GM03348 (cell line): ENCODE results near the gene TPCN1.

Experiments
- DNase-seq: peaks from one replicate; pipeline ENCODE4 v3.0.0; 2012; ENCODE audit warnings: low spot score

The TPCN1 gene

GRCh38 chr12:113221181-113221996 is at the start of gene TPCN1:
Gene TPCN1 (plus strand): TSS chr12:113221464. CDS start chr12:113226853, 5,389 bp downstream.
- DNase-seq: peak; percentile 98

- DNase-seq: no peak
Observed at GRCh38 chr12:113171543-113171942, 49.7 kb upstream of the TPCN1 start.

- no peak for DNase-seq
Observed at GRCh38 chr12:113172185-113172584, 49.1 kb upstream of the TPCN1 start.

- no peak for DNase-seq
Observed at GRCh38 chr12:113173081-113173698, 48.1 kb upstream of the TPCN1 start.

GRCh38 chr12:113174461-113175384 is 46.5 kb upstream of the TPCN1 start:
- peak; percentile 91 for DNase-seq

- DNase-seq: no peak
Observed at GRCh38 chr12:113179023-113179422, 42.2 kb upstream of the TPCN1 start.

GRCh38 chr12:113180333-113180732 is 40.9 kb upstream of the TPCN1 start:
- no peak for DNase-seq

GRCh38 chr12:113181975-113182374 is 39.3 kb upstream of the TPCN1 start:
- DNase-seq: no peak

DNA sequence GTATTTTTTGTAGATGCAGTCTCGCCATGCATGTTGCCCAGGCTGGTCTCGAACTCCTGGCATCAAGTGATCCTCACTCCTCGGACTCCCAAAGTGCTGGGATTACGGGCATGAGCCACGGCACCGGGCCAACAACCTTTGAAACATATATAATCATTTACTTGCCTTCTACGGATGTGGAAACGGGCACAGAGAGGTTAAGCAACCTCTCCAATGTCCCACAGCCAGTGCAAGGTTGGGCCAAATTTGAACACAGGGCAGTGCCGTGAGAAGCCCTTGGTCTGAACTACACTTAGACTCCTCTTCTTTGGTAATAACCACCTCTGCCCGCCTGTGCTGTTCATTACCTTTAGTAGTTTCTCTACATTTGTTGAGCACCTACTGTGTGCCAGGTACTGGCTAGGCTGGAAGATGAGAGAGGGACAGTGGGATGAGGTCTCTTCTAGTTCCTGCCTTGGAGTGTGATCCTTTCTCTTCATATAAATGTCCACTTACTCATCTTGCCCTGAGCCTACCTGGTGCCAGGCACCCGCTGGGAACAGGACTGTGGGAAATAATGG is 38.2 kb upstream of the TPCN1 start:
- no peak for DNase-seq

- no peak for DNase-seq
Observed at GRCh38 chr12:113184098-113184899, 37.0 kb upstream of the TPCN1 start.

DNA sequence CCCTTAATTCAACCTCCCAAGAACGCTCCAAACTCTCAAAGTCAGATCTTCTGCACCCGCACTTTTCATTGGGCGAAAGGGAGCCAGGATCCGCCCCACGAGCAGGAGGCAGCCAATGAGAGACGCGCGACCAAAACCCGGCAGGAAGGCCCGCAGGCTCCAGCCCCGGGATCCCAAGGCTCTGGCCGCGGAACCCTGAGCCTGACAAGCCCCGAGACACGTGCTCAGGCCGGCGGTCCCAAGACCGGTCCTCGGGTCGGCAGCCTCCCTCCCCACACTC is 36.4 kb upstream of the TPCN1 start:
- peak; percentile 98 for DNase-seq

DNA sequence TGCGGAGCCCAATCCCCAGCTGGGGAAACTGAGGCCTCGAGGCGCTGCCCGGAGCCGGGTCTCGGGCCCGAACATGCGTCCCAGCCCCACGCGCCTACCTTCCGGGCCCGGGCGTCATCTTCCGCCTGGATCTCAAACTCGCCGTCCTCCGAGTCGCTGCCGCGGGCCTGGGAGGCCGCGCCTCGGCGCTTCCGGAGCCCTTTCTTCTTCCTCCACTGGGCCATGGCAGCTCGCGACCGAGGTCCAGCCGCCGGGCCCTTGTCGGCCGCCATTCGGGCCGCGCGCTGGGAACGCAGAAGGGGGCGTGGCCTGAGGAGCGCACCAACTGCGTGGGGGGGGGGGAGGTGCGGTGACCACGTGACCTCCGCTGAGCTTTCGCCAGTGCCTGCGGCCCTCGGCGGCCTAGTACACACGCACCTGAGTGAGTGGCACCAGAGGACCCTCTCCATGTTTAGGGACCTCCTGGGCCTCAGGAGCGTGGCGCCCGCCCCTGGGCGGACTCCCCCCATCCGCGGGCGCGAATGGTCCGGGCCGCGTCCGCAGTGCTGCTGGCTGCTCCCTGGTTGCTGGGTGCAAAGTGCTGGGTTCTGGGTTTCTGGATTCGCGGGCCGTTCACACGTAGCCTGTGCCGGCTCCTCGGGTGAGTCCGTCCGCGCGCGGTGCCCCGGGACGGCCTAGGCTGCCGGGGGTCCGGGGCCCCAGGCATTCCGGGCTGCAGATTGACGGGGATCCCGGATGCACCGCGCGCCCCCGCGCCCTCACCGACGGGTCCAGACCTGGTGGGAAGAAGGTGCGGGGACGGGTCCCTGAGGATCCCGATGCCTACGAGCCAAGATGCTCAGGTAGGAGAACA is 35.9 kb upstream of the TPCN1 start, which contains the start of the genes DDX54 and RITA1:
TSS of gene DDX54 (minus strand) at position 299 of the 853 bp plus-strand sequence. CDS start at position 272, 27 bp downstream.
TSS of gene RITA1 (plus strand) at position 542 of the 853 bp plus-strand sequence. CDS start 1,026 bp downstream, outside the sequence.
- peak; percentile 92 for DNase-seq

- DNase-seq: no peak
Observed at GRCh38 chr12:113186033-113186365, 35.3 kb upstream of the TPCN1 start.

DNA sequence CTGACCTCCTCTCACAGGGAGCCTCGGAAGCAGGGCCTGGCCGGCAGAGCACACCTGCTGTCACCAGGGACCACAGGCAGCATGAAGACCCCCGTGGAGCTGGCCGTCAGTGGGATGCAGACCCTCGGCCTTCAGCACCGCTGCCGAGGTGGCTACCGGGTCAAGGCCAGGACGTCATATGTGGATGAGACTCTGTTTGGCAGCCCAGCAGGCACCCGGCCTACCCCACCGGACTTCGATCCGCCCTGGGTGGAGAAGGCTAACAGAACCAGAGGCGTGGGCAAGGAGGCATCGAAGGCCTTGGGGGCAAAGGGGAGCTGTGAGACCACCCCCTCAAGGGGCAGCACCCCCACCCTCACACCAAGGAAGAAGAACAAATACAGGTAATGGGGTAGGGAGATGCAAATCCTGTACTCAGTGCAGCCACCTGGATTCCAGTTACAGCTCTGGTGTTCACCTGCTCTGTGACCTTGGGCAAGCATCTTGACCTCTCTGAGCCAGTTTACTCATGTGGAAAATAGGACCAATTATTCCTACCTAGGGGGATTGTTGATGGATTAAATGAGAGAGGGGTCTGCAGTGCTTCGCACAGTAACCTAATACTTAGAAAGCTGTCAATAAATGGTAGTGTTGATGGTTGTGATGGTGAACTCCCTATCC is 34.5 kb upstream of the TPCN1 start:
- no peak for DNase-seq

DNA sequence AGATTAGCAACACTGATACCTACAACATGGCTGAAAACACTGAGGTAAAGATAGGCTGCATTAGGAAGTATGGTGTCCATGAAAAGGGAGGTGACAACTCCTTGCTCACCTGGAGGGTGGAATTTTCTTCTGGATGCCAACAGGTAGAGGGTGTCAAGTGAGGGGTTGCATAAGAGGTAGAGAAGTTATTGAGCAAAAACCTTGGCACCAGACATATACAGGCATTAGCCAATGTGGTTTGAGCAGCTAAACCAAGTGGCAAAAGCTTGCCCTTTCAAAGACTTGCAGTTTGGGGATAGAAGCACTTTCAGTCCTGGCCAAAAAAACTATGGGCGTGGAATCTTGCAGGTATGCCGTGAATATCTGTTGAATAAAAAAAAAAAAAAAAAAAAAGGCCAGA is 31.9 kb upstream of the TPCN1 start:
- DNase-seq: no peak

- DNase-seq: no peak
Observed at GRCh38 chr12:113190761-113191160, 30.5 kb upstream of the TPCN1 start.

DNA sequence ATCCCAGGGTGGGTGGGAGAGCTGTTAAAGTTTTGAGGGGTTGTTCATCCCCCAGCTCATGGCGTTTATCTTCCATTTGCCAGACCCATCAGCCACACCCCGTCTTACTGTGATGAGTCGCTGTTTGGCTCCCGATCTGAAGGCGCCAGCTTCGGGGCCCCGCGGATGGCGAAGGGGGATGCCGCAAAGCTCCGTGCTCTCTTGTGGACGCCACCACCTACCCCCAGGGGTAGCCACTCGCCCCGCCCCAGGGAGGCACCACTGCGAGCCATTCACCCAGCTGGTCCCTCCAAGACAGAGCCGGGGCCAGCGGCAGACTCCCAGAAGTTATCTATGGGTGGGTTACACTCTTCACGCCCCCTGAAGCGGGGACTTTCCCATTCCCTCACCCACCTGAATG is 30.0 kb upstream of the TPCN1 start:
- DNase-seq: no peak

DNA sequence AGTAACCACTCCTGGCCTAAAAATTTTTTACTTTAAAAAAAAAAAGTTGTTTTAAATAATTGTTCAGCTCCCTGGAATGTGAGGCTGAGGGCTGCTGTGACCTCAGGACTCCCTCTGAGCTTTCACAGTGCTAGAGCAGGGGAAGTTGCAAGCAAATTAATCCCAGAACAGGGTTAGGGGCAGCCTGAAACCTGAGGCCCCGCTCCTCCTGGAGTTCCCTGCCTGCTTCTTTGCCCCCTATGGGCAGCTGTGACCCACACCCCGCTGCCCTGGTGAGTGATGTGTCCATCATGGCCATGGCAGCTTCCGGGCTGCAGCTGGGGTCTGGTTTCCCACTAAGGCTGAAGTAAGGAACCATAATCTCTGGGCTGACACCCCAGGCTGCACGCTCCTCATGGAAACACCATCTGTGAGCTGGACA is 26.3 kb upstream of the TPCN1 start:
- peak; percentile 72 for DNase-seq

- no peak for DNase-seq
Observed at GRCh38 chr12:113195598-113195997, 25.7 kb upstream of the TPCN1 start.

- no peak for DNase-seq
Observed at GRCh38 chr12:113196582-113196981, 24.7 kb upstream of the TPCN1 start.
